Neural progenitor cell (in vitro differentiated cells): ENCODE measurements around the gene ABO. TPM values are rescaled to one million over a fixed set of nuclear protein-coding genes. Genes with fewer than 3 reads are reported as not detected.
"Not testable (repeated sequence)": the region's sequence is repeated elsewhere in the genome, so short reads cannot be mapped to it uniquely, and the experiment has no call there.

Source experiments
- DNase-seq: peaks from one replicate; pipeline ENCODE4 v3.0.0-alpha.2; 2016; ENCODE audit warnings: low spot score
- H2AFZ ChIP-seq: fragments of 200-600 bp; sonication (generic); replicated peaks from 2 replicates; pipeline ENCODE4 v1.6.1; 2016; ENCODE audit warnings: antibody characterized with exemption
- H3F3A ChIP-seq: fragments of 200-600 bp; sonication (generic); 2 replicates; pipeline ENCODE4 v1.6.1; 2016; ENCODE audit warnings: antibody characterized with exemption, low read depth
- H3K27ac ChIP-seq: fragments of 200-600 bp; sonication (generic); 2 replicates; pipeline ENCODE4 v1.5.1; 2016; ENCODE audit warnings: mild to moderate bottlenecking
- H3K27me3 ChIP-seq: fragments of 200-600 bp; sonication (generic); 2 replicates; pipeline ENCODE4 v1.6.1; 2016; ENCODE audit warnings: mild to moderate bottlenecking, moderate library complexity
- H3K36me3 ChIP-seq: fragments of 200-600 bp; sonication (generic); 2 replicates; pipeline ENCODE4 v1.5.1; 2016
- H3K4me1 ChIP-seq: fragments of 200-600 bp; sonication (generic); 2 replicates; pipeline ENCODE4 v1.6.1; 2016; ENCODE audit warnings: mixed run types
- H3K4me2 ChIP-seq: fragments of 200-600 bp; sonication (generic); 2 replicates; pipeline ENCODE4 v1.6.1; 2016
- H3K4me3 ChIP-seq: fragments of 200-600 bp; sonication (generic); 2 replicates; pipeline ENCODE4 v1.5.1; 2016
- H3K79me2 ChIP-seq: fragments of 200-600 bp; sonication (generic); 2 replicates; pipeline ENCODE4 v1.6.1; 2016; ENCODE audit warnings: low read depth
- H3K9ac ChIP-seq: fragments of 200-600 bp; sonication (generic); 2 replicates; pipeline ENCODE4 v1.6.1; 2016
- H3K9me3 ChIP-seq: fragments of 200-600 bp; sonication (generic); 2 replicates; pipeline ENCODE4 v1.5.1; 2016; ENCODE audit warnings: low read depth
- H4K20me1 ChIP-seq: fragments of 200-600 bp; sonication (generic); 2 replicates; pipeline ENCODE4 v1.6.1; 2016; ENCODE audit warnings: low read depth
- H3K27ac Mint-ChIP-seq: 3 replicates; pipeline ENCODE4 v1.8.0; 2021; ENCODE audit warnings: mixed read lengths
- H3K27me3 Mint-ChIP-seq: 2 replicates; pipeline ENCODE4 v1.8.0; 2022; ENCODE audit warnings: low read depth, mild to moderate bottlenecking, inconsistent platforms, moderate library complexity, mixed read lengths; ENCODE audit not compliant: insufficient read depth
- H3K36me3 Mint-ChIP-seq: 3 replicates; pipeline ENCODE4 v1.8.0; 2021; ENCODE audit warnings: mixed read lengths
- H3K4me1 Mint-ChIP-seq: 3 replicates; pipeline ENCODE4 v1.8.0; 2021; ENCODE audit warnings: mixed read lengths
- H3K4me3 Mint-ChIP-seq: 3 replicates; pipeline ENCODE4 v1.8.0; 2021; ENCODE audit warnings: mild to moderate bottlenecking, moderate library complexity, mixed read lengths
- H3K9me3 Mint-ChIP-seq: 3 replicates; pipeline ENCODE4 v1.8.0; 2020; ENCODE audit warnings: mixed read lengths
- EZH2 ChIP-seq: fragments of 200-600 bp; sonication (generic); IDR thresholded peaks from 2 replicates; pipeline ENCODE4 v1.6.1; 2017; ENCODE audit warnings: antibody characterized with exemption, mild to moderate bottlenecking, moderate library complexity
- EZH2phosphoT487 ChIP-seq: fragments of 200-600 bp; sonication (generic); IDR thresholded peaks from 2 replicates; pipeline ENCODE4 v1.6.1; 2017; ENCODE audit warnings: antibody characterized with exemption
- total RNA-seq: library from RNA; depleted of rRNA; stranded (reverse); fragments of >200 nt; gene quantifications from 2 replicates; pipeline ENCODE4 v1.2.3, GENCODE V29; 2015; ENCODE audit warnings: low replicate concordance
- TF ChIP-seq, protein P1 (sequence below): fragments of 200-600 bp; sonication (generic); IDR thresholded peaks from 2 replicates; pipeline ENCODE4 v1.5.1; 2017; ENCODE audit warnings: antibody characterized with exemption, mild to moderate bottlenecking

ABO gene
- total RNA-seq, 1 donor from 2014 or later: not detected

DNA sequence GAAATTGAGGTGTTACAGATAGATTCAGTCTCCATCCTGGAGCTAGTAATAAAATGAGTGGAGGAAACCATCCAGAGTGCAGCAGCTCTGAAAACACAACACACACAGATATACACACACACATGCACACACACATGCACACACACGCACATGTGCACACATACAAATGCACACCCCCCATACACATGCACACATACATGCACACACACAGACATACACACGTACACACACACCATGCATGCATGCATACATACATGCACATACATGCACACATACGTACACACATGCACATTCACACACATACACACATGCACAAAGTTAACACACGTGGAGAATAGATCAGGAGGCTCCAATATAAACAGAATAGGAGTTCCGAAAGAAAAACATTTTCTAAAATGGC, 44.9 kb downstream of the ABO start:
- Histone ChIP-seq H3K4me3 (no peak overlapping the region), H3K4me2 (no peak overlapping the region), H3K27ac (no peak overlapping the region), H3K4me1 (no peaks in the 10 kb centered on the region), H3K36me3 (no peaks in the 10 kb centered on the region), H3K27me3 (peaks cover 10% of the 10 kb centered on the region), H2AFZ (no peak overlapping the region), H3K9ac (no peak overlapping the region), H3F3A (no peaks in the 10 kb centered on the region), H3K79me2 (no peaks in the 10 kb centered on the region), H3K9me3 (no peaks in the 10 kb centered on the region), H4K20me1 (no peaks in the 10 kb centered on the region)
- Mint-ChIP-seq H3K4me1 (no peaks in the 10 kb centered on the region), H3K27me3 (peaks cover 7% of the 10 kb centered on the region), H3K4me3 (no peak overlapping the region), H3K27ac (no peak overlapping the region), H3K9me3 (no peaks in the 10 kb centered on the region), H3K36me3 (no peaks in the 10 kb centered on the region)
- DNase-seq: no peak
- TF ChIP-seq EZH2phosphoT487: no peak
- no peak for TF ChIP-seq EZH2
- TF ChIP-seq, protein P1, sequence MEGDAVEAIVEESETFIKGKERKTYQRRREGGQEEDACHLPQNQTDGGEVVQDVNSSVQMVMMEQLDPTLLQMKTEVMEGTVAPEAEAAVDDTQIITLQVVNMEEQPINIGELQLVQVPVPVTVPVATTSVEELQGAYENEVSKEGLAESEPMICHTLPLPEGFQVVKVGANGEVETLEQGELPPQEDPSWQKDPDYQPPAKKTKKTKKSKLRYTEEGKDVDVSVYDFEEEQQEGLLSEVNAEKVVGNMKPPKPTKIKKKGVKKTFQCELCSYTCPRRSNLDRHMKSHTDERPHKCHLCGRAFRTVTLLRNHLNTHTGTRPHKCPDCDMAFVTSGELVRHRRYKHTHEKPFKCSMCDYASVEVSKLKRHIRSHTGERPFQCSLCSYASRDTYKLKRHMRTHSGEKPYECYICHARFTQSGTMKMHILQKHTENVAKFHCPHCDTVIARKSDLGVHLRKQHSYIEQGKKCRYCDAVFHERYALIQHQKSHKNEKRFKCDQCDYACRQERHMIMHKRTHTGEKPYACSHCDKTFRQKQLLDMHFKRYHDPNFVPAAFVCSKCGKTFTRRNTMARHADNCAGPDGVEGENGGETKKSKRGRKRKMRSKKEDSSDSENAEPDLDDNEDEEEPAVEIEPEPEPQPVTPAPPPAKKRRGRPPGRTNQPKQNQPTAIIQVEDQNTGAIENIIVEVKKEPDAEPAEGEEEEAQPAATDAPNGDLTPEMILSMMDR: no peak

DNA sequence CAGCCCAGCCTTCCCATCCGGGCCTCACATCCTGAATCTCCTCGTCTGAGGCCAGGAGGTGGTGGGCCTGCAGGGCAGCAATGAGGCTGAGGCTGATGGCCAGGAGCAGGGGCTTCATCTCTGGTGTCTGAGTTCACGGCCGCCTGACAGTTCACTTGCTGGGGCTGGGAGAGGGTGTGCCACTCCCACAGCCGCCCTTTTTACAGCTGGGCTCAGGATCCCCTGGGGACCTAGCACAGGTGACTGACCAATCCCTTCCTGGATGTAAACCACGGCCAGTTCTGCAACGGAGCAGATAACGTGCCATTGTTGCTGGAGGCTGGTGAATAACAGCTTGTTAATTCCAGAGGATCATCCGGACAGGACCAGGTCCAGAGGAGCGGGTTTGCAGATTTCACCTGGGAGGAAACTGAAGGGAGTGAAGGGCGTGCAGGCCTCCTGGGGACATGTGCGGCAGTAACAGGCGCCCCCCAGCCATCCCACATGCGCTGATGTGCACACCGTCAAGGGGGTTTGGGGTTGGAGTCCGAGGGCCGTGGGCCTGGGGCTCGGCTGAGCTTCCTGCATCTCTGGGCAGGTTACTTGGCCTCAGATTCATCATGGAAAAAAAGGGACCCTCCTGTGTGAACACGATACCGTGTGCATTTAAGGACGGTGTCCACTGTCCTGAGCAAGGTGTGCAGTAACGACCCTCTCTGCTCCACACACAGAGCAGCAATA, 46.4 kb downstream of the ABO start:
- H3K27me3 Mint-ChIP-seq, H4K20me1 ChIP-seq, H3K4me2 ChIP-seq, H3K4me1 ChIP-seq, H3K4me3 Mint-ChIP-seq, H2AFZ ChIP-seq, H3K9me3 Mint-ChIP-seq, H3K4me3 ChIP-seq, H3K4me1 Mint-ChIP-seq, H3K27ac ChIP-seq, H3K9me3 ChIP-seq, DNase-seq, H3K36me3 ChIP-seq, H3K36me3 Mint-ChIP-seq, H3K9ac ChIP-seq, H3K79me2 ChIP-seq, H3F3A ChIP-seq: not testable (repeated sequence)
- H3K27ac Mint-ChIP-seq: peak overlapping the region; percentile 21
- peaks cover 10% of the 10 kb centered on the region for H3K27me3 ChIP-seq

- not testable (repeated sequence) for H3K9ac ChIP-seq, H3K79me2 ChIP-seq, H3K4me1 ChIP-seq, H3K27me3 Mint-ChIP-seq, H3K4me2 ChIP-seq, DNase-seq, H3K4me1 Mint-ChIP-seq, H3K27ac Mint-ChIP-seq, H3K36me3 ChIP-seq, H3K9me3 ChIP-seq, H3K36me3 Mint-ChIP-seq, H3K4me3 ChIP-seq, H3K9me3 Mint-ChIP-seq, H3K4me3 Mint-ChIP-seq, H4K20me1 ChIP-seq, H2AFZ ChIP-seq, H3F3A ChIP-seq, H3K27ac ChIP-seq
- peaks cover 10% of the 10 kb centered on the region for H3K27me3 ChIP-seq
Observed at GRCh38 chr9:133227996-133228395, 47.0 kb downstream of the ABO start.

DNA sequence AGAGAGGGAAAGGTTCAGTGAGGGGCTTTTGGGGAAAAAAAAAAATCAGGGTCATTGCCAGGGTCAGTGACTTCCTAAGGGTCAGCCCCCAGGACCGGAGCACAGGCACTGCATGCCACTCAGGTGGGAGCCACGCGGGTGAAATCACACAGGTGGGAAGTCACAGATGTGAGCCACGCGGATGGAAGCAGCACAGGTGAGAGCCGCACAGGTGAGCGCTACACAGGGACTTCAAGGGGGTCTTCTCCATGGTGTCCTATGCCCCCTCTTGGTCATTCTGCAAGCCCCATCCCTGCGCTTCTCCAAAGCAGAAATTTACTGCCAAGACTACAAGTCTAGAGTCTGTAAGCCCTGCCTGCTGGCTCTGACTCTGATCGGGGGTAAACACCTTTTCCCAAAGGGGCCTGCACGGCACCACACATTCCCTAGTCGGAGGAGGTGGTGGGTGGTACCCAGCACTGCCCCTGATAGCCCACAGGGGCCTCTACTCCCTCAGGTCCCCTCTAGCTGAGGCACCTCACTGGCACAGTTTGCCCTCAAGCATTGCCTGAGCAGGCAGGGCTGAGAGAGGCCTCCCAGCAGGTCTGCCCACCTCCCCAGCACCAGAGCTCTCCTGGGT, 47.6 kb downstream of the ABO start:
- Histone ChIP-seq H3K4me2 (no peak overlapping the region), H3K27me3 (peaks cover 10% of the 10 kb centered on the region), H3K9me3 (no peaks in the 10 kb centered on the region), H2AFZ (no peak overlapping the region), H3K27ac (no peak overlapping the region), H3K9ac (no peak overlapping the region), H3K4me1 (no peaks in the 10 kb centered on the region), H3K36me3 (no peaks in the 10 kb centered on the region), H3K4me3 (no peak overlapping the region), H4K20me1 (no peaks in the 10 kb centered on the region), H3F3A (no peaks in the 10 kb centered on the region), H3K79me2 (no peaks in the 10 kb centered on the region)
- Mint-ChIP-seq H3K27me3 (peaks cover 5% of the 10 kb centered on the region), H3K4me1 (peaks cover 5% of the 10 kb centered on the region), H3K9me3 (no peaks in the 10 kb centered on the region), H3K27ac (no peak overlapping the region), H3K36me3 (no peaks in the 10 kb centered on the region), H3K4me3 (no peak overlapping the region)
- no peak for DNase-seq
- no peak for TF ChIP-seq EZH2phosphoT487
- TF ChIP-seq EZH2: no peak
- TF ChIP-seq, protein P1: no peak
